Endothelial cell (in vitro differentiated cells): ENCODE results near the gene STRADB. TPM values are rescaled to one million over a fixed set of nuclear protein-coding genes. Genes with fewer than 3 reads are reported as not detected.

Experiments used
- DNase-seq: peaks from one replicate; pipeline ENCODE4 v3.0.0; 2021; ENCODE audit warnings: low spot score
- H3K27ac Mint-ChIP-seq: one replicate; pipeline ENCODE4 v1.8.0; 2021; ENCODE audit warnings: mixed read lengths, inconsistent platforms; ENCODE audit not compliant: unreplicated experiment
- H3K27me3 Mint-ChIP-seq: one replicate; pipeline ENCODE4 v1.8.0; 2021; ENCODE audit warnings: mild to moderate bottlenecking, moderate library complexity, mixed read lengths, inconsistent platforms; ENCODE audit not compliant: unreplicated experiment
- H3K36me3 Mint-ChIP-seq: one replicate; pipeline ENCODE4 v1.8.0; 2021; ENCODE audit warnings: mild to moderate bottlenecking, low read depth, mixed read lengths, inconsistent platforms; ENCODE audit not compliant: unreplicated experiment
- H3K4me1 Mint-ChIP-seq: one replicate; pipeline ENCODE4 v1.8.0; 2021; ENCODE audit warnings: mild to moderate bottlenecking, mixed read lengths, inconsistent platforms; ENCODE audit not compliant: unreplicated experiment
- H3K4me3 Mint-ChIP-seq: one replicate; pipeline ENCODE4 v1.8.0; 2021; ENCODE audit warnings: mild to moderate bottlenecking, mixed read lengths, inconsistent platforms; ENCODE audit not compliant: unreplicated experiment
- H3K9me3 Mint-ChIP-seq: one replicate; pipeline ENCODE4 v1.8.0; 2021; ENCODE audit warnings: mixed read lengths, inconsistent platforms; ENCODE audit not compliant: unreplicated experiment
- CTCF ChIP-seq: fragments of 200-600 bp; sonication (generic); IDR thresholded peaks from one replicate; pipeline ENCODE4 v1.5.0; 2021; ENCODE audit warnings: antibody characterized with exemption; ENCODE audit not compliant: unreplicated experiment
- total RNA-seq: library from RNA; stranded (reverse); fragmentation: NEBNext Ultra II Directional; extraction: Animal tissue kit (Norgen Biotek cat#: 25700); gene quantifications from one replicate; pipeline ENCODE4 v1.2.1, GENCODE V29; 2021; ENCODE audit not compliant: unreplicated experiment

Gene STRADB
- total RNA-seq, 1 donor from 2014 or later = 18.5 TPM

- no peak overlapping the region for H3K27ac Mint-ChIP-seq
- no peaks in the 10 kb centered on the region for H3K4me1 Mint-ChIP-seq
Observed at GRCh38 chr2:201484805-201485204, 33.3 kb downstream of the STRADB start.

GRCh38 chr2:201490291-201490690, 38.8 kb downstream of the STRADB start:
- no peak for DNase-seq
- H3K4me3 Mint-ChIP-seq = no peak overlapping the region
- TF ChIP-seq CTCF = no peak
- no peaks in the 10 kb centered on the region for H3K27me3 Mint-ChIP-seq
- no peaks in the 10 kb centered on the region for H3K9me3 Mint-ChIP-seq
- H3K4me1 Mint-ChIP-seq = no peaks in the 10 kb centered on the region
- H3K27ac Mint-ChIP-seq = no peak overlapping the region
- no peaks in the 10 kb centered on the region for H3K36me3 Mint-ChIP-seq

More at GRCh38 chr2:201484805-201485204, 33.3 kb downstream of the STRADB start:
- Mint-ChIP-seq H3K9me3 (peaks cover 3% of the 10 kb centered on the region), H3K36me3 (peaks cover 7% of the 10 kb centered on the region), H3K27me3 (no peaks in the 10 kb centered on the region), H3K4me3 (no peak overlapping the region)
- TF ChIP-seq CTCF = no peak
- DNase-seq = no peak

GRCh38 chr2:201496785-201497184, 45.2 kb downstream of the STRADB start:
- no peak for DNase-seq
- H3K27ac Mint-ChIP-seq = no peak overlapping the region
- no peaks in the 10 kb centered on the region for H3K4me1 Mint-ChIP-seq
- TF ChIP-seq CTCF = no peak
- H3K36me3 Mint-ChIP-seq = no peaks in the 10 kb centered on the region
- H3K4me3 Mint-ChIP-seq = no peak overlapping the region
- H3K9me3 Mint-ChIP-seq = no peaks in the 10 kb centered on the region
- H3K27me3 Mint-ChIP-seq = no peaks in the 10 kb centered on the region

- Mint-ChIP-seq H3K4me1 (no peaks in the 10 kb centered on the region), H3K4me3 (no peak overlapping the region), H3K27me3 (no peaks in the 10 kb centered on the region), H3K9me3 (no peaks in the 10 kb centered on the region), H3K27ac (no peak overlapping the region), H3K36me3 (peaks cover 6% of the 10 kb centered on the region)
- TF ChIP-seq CTCF = no peak
- DNase-seq = no peak
Observed at GRCh38 chr2:201500534-201500933, 49.0 kb downstream of the STRADB start.

- Mint-ChIP-seq H3K4me3 (no peak overlapping the region), H3K36me3 (peaks cover 6% of the 10 kb centered on the region), H3K4me1 (no peaks in the 10 kb centered on the region), H3K27ac (no peak overlapping the region), H3K9me3 (no peaks in the 10 kb centered on the region), H3K27me3 (no peaks in the 10 kb centered on the region)
- TF ChIP-seq CTCF = no peak
- DNase-seq = no peak
Observed at GRCh38 chr2:201502713-201503112, 51.2 kb downstream of the STRADB start.
